ENCODE measurements around the gene CPA4. TPM values are rescaled to one million over a fixed set of nuclear protein-coding genes. Genes with fewer than 3 reads are reported as not detected.

Gene CPA4
- total RNA-seq, 1 donor from 2014 or later: 7.4 TPM

DNA sequence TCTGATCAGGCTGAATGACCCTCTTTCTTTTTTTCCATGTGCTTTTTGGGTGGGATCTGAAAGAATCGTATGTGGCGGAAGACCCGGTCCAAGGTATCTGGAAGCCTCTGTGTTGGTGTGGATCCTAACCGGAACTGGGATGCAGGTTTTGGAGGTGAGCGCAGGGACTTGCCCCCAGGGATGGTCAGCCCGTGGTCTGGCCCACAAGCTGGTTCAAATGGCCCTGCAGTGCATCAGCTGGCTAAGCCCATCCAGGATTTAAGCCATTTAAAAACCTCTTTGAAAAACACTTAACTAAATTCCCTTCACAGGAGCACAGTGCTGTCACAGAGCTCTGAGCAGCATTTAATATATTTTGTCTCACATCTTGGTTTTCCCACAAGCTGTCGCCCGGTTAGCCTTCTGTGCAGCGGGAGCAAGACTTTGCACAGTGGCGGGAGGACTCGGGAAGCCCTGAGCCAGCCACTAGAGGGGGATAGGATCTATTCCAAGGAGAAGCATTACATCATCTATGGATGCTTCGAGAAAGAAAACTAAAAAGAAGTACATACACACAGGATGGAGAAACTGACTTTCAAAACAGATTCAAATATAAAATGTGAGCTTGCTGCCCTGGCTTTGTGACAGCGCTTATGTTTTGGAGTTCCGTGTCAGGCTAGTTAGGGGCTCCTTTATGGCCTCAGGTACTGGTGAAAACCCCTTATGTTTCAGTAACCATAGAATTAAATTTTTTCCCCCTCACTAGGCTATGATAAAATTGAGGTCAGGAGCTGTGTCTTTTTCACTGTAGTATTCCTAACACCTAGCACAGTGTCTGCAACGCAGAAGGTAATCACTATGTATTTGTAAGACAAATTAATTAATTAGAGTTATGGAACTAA is 15.0 kb upstream of the CPA4 start:
- peak; percentile 68 for TF ChIP-seq CTCF (conservative IDR thresholded peaks at IDR 0.05)
- H3K4me3 Mint-ChIP-seq: no peak overlapping the region
- H3K36me3 Mint-ChIP-seq: no peaks in the 10 kb centered on the region
- DNase-seq (ENCODE audit: extremely low spot score, unreplicated experiment): no peak
- H3K27ac Mint-ChIP-seq: peak overlapping the region; percentile 25
- H3K27me3 Mint-ChIP-seq: no peaks in the 10 kb centered on the region
- H3K4me1 Mint-ChIP-seq (ENCODE audit: unreplicated experiment): peaks cover 51% of the 10 kb centered on the region
- H3K9me3 Mint-ChIP-seq: peaks cover 7% of the 10 kb centered on the region

- H3K4me3 Mint-ChIP-seq: no peak overlapping the region
- H3K4me1 Mint-ChIP-seq (ENCODE audit: unreplicated experiment): peaks cover 45% of the 10 kb centered on the region
- H3K27me3 Mint-ChIP-seq: no peaks in the 10 kb centered on the region
- no peak for TF ChIP-seq CTCF (conservative IDR thresholded peaks at IDR 0.05)
- no peaks in the 10 kb centered on the region for H3K36me3 Mint-ChIP-seq
- H3K9me3 Mint-ChIP-seq: peaks cover 11% of the 10 kb centered on the region
- H3K27ac Mint-ChIP-seq: no peak overlapping the region
- no peak for DNase-seq (ENCODE audit: extremely low spot score, unreplicated experiment)
These were observed 14.1 kb upstream of the CPA4 start for GRCh38 chr7:130278860-130279259.

DNA sequence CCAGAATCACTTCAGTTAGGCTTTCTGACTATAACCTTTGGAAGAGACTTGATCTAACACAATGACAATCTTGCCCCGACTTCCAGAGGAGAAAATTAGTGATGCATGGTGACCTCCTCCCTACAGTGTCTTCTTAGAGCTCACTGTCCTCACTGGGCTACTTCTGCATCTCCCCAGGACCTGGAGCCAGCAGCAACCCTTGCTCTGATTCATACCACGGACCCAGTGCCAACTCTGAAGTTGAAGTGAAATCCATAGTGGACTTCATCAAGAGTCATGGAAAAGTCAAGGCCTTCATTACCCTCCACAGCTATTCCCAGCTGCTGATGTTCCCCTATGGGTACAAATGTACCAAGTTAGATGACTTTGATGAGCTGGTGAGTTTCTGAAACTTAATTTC is 13.7 kb upstream of the CPA4 start:
- H3K27ac Mint-ChIP-seq: no peak overlapping the region
- DNase-seq (ENCODE audit: extremely low spot score, unreplicated experiment): no peak
- peaks cover 44% of the 10 kb centered on the region for H3K4me1 Mint-ChIP-seq (ENCODE audit: unreplicated experiment)

DNA sequence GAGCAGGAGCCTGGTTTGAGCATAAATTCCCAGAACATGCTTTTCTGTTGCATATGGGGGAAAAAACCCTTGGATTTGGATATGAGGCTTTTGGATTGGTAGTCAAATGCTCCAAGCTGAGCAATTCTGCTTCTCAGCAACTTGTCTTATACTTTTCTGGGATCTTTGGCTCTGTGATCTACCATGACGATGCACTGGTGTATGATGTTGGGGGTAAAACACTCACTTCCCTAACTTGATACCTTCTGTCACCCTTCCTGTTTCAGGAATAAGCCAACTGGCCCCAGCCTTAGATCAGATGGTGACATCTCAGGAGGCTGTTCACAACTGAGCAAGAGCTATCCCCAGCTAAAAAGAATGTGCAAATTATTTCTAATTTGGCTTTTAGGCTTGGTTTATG is 13.1 kb upstream of the CPA4 start:
- DNase-seq (ENCODE audit: extremely low spot score, unreplicated experiment): no peak
- TF ChIP-seq CTCF (conservative IDR thresholded peaks at IDR 0.05): no peak
- peaks cover 17% of the 10 kb centered on the region for H3K9me3 Mint-ChIP-seq
- peaks cover 5% of the 10 kb centered on the region for H3K36me3 Mint-ChIP-seq
- H3K27ac Mint-ChIP-seq: no peak overlapping the region
- H3K4me1 Mint-ChIP-seq (ENCODE audit: unreplicated experiment): peaks cover 41% of the 10 kb centered on the region
- H3K27me3 Mint-ChIP-seq: no peaks in the 10 kb centered on the region
- H3K4me3 Mint-ChIP-seq: no peak overlapping the region

More for the DNA sequence above, 13.7 kb upstream of the CPA4 start:
- H3K9me3 Mint-ChIP-seq: peaks cover 15% of the 10 kb centered on the region
- H3K27me3 Mint-ChIP-seq: no peaks in the 10 kb centered on the region
- peaks cover 3% of the 10 kb centered on the region for H3K36me3 Mint-ChIP-seq
- no peak overlapping the region for H3K4me3 Mint-ChIP-seq
- no peak for TF ChIP-seq CTCF (conservative IDR thresholded peaks at IDR 0.05)

DNA sequence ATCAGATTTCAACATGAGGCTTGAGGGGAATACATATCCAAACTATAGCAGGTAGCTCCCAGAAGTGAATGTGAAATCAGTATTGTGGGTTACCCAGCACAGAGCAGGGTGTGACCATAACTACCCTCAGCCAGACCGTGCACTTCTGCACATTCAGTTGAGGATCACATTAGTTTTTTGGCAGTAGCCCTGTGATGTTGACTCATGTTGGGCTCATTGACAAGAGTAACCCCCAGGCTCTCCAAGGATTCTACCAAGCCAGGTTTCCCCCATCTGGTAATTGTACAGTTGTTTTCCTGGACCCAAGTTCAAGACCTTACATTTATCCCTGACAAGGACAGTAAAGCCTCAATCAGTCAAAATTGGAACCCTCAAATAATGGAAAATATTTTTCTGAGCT is 11.7 kb upstream of the CPA4 start:
- peaks cover 5% of the 10 kb centered on the region for H3K36me3 Mint-ChIP-seq
- peaks cover 28% of the 10 kb centered on the region for H3K4me1 Mint-ChIP-seq (ENCODE audit: unreplicated experiment)
- H3K27ac Mint-ChIP-seq: no peak overlapping the region
- no peak for DNase-seq (ENCODE audit: extremely low spot score, unreplicated experiment)
- no peak for TF ChIP-seq CTCF (conservative IDR thresholded peaks at IDR 0.05)
- H3K4me3 Mint-ChIP-seq: no peak overlapping the region
- no peaks in the 10 kb centered on the region for H3K27me3 Mint-ChIP-seq
- peaks cover 17% of the 10 kb centered on the region for H3K9me3 Mint-ChIP-seq
